Tibial artery (tissue), 4 donors: ENCODE measurements around the gene KIF16B.

Source experiments
- DNase-seq, 2 donors: peaks; one replicate each; pipeline ENCODE4 v3.0.0-alpha.2; 2019
- H3K27ac ChIP-seq, 2 donors: fragments of 200-600 bp; sonication (generic) in 1 of 2; 1 replicate in 1 of 2; 2 replicates in 1 of 2; pipeline ENCODE4 v1.5.1; 2018 to 2019; ENCODE audit warnings: mild to moderate bottlenecking in 1 of 2
- H3K27me3 ChIP-seq, 2 donors: fragments of 200-600 bp; sonication (generic) in 1 of 2; one replicate each; pipeline versions ENCODE4 v1.5.1 to v1.6.0; 2016 to 2019
- H3K36me3 ChIP-seq, 3 donors: fragments of 200-600 bp; sonication (generic) in 2 of 3; one replicate each; pipeline ENCODE4 v1.5.1; 2016 to 2019; ENCODE audit warnings: mild to moderate bottlenecking in 2 of 3
- H3K4me1 ChIP-seq, 4 donors: fragments of 200-600 bp; sonication (generic) in 2 of 4; 1 replicate in 3 of 4; 2 replicates in 1 of 4; pipeline ENCODE4 v1.5.1; 2016 to 2019
- H3K4me3 ChIP-seq, 2 donors: fragments of 200-600 bp; sonication (generic) in 1 of 2; 1 replicate in 1 of 2; 2 replicates in 1 of 2; pipeline ENCODE4 v1.5.1; 2018 to 2019; ENCODE audit warnings: mild to moderate bottlenecking in 2 of 2
- H3K9me3 ChIP-seq, 3 donors: fragments of 200-600 bp; sonication (generic) in 1 of 3; one replicate each; pipeline ENCODE4 v1.5.1; 2016 to 2019
- CTCF ChIP-seq, 2 experiments: fragments of 200-600 bp in 1 of 2; fragments of 450-650 bp in 1 of 2; IDR thresholded peaks; one replicate each; pipeline ENCODE4 v1.5.1; 2017 to 2019; ENCODE audit warnings: antibody characterized with exemption in 2 of 2, mild to moderate bottlenecking in 1 of 2, moderate library complexity in 1 of 2
- intact Hi-C: fragments of 100-400 bp; cut with DNase I; formaldehyde crosslinking; loops from one replicate; pipeline ENCODE4 v1.15.0; 2023; ENCODE audit warnings: low total_unique reads

Gene KIF16B

DNA sequence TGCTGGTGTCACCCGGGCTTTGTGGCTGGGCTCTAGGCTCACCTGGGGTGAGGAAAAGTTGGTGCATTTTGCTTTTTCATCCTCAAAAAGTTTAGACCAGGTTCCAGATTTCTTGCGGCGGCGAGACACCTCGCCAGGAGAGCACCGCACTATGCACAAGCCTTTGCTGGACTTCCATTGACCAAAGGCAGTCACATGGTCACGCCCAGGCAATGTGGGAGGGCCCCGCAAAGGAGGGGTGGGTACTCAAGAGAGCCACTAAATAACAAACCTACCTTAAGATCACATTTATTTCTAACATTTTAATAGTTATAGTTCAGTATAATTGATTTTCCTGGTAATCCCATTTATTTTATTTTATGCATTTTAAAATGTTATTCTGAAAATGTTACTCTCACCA, 3.0 kb upstream of the KIF16B start:
- Histone ChIP-seq H3K4me3 (no peak overlapping the region), H3K27me3 (no peaks in the 10 kb centered on the region), H3K36me3 (no peaks in the 10 kb centered on the region), H3K4me1 (peaks cover 0 to 31% (median 18%) of the 10 kb centered on the region in 4 donors), H3K27ac (no peak overlapping the region), H3K9me3 (no peaks in the 10 kb centered on the region)
- intact Hi-C loops = loop anchor here (5.0 kb wide), 1 partner anchor 156 kb away; the partner anchor contains the start of gene SNRPB2
- DNase-seq = no peak
- no peak for TF ChIP-seq CTCF (IDR thresholded peaks at IDR 0.05)

DNA sequence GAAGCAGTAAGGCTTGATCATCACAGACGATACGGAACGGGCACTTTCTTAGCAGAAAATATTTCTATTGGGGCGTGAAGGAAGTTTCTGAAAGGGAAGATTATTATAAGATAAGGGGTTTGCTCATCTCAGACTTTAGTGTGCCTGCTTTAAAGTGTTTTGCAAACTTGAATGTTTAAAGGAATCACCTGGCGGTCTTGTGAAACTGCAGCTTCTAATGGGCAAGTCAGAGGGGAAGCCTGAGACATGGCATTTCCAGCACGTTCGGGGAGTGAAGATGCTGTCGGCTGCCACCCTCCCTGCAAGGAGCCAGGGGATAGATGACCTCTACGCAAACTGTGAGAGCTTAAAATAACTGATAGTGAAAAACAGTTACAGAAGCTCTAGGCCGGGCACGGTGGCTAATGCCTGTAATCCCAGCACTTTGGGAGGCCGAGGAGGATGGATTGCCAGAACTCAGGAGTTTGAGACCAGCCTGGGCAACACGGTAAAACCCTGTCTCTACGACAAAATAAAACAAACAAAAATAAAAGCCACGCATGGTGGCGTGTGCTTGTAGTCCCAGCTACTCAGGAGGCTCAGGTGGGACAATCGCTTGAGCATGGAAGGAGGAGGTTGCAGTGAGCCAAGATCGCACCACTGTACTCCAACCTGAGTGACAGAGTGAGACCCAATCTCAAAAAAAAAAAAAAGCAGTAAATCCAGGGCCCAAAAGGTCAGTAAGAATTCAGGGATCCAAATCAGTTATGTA, 2.3 kb upstream of the KIF16B start:
- H3K4me3 ChIP-seq = peak overlapping the region; percentile 50 to 66
- H3K27ac ChIP-seq = peak overlapping the region; percentile 50 to 52
- peaks cover 0 to 33% (median 21%) of the 10 kb centered on the region in 4 donors for H3K4me1 ChIP-seq
- no peaks in the 10 kb centered on the region for H3K9me3 ChIP-seq
- intact Hi-C loops = loop anchor here (5.0 kb wide), 1 partner anchor 157 kb away; the partner anchor contains the start of gene SNRPB2
- H3K27me3 ChIP-seq = no peaks in the 10 kb centered on the region
- no peak for TF ChIP-seq CTCF (IDR thresholded peaks at IDR 0.05)
- no peaks in the 10 kb centered on the region for H3K36me3 ChIP-seq
- no peak for DNase-seq

DNA sequence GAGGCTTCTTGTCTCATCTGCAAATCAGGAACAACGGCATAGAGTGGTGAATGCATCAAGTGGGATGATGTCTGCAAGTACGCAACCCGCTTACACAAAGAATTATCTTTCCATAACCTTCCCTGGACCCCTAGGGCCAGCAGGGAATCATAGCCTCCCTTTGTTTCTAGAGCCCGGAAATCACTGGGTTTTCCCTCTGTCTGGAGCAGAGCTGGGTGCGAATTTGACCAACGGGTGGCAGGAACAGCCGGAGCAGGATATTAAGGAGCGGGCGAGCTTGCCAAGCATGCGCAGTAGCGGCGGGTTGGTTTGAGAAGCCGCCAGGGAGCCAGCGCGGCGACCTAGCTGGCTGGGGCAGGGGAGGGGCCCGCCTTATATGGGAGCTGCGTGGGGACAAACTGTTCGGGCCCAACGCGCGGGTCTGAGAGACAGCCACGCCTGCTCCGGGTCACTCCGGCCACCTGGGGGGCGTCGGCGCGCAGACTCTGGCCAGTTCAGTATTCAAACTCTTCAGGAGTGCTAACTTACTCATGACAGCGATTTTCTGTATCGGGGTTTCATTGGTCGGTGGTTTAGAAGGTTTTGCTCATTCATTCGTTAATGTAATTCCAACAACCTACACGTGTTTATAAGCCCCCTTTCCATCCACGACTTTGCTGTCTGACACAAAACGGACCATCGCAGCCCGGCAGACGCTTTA, 1.6 kb upstream of the KIF16B start:
- Histone ChIP-seq H3K27ac (peak overlapping the region; percentile 50 to 52), H3K27me3 (no peaks in the 10 kb centered on the region), H3K4me1 (peaks cover 0 to 33% (median 22%) of the 10 kb centered on the region in 4 donors), H3K9me3 (no peaks in the 10 kb centered on the region), H3K36me3 (no peaks in the 10 kb centered on the region), H3K4me3 (peak overlapping the region; percentile 50 to 66)
- intact Hi-C loops = loop anchor here (5.0 kb wide), 1 partner anchor 157 kb away; the partner anchor contains the start of gene SNRPB2
- DNase-seq = peak; percentile 87 to 94
- TF ChIP-seq CTCF (IDR thresholded peaks at IDR 0.05) = no peak

DNA sequence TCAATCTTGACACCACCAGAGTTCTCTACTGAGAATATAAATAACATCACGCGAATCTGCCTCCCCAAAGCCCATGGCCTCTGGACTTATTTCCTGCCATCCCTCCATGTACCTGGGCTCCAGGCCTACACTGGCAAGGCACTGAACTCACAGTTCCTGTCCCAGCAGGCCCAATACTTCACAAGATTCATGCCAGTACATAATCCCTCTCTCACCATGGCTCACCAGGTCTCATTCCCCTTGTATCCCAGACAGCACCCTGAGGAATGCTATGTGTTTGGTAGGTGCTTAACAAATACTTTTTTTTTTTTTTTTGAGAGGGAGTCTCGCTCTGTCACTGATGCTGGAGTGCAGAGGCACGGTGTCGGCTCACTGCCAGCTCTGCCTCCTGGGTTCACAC, 1.9 kb downstream of the KIF16B start:
- no peak overlapping the region for H3K27ac ChIP-seq
- peaks cover 0 to 33% (median 22%) of the 10 kb centered on the region in 4 donors for H3K4me1 ChIP-seq
- TF ChIP-seq CTCF (IDR thresholded peaks at IDR 0.05) = no peak
- H3K4me3 ChIP-seq = no peak overlapping the region
- no peaks in the 10 kb centered on the region for H3K36me3 ChIP-seq
- intact Hi-C loops = no loop called here
- DNase-seq = no peak
- no peaks in the 10 kb centered on the region for H3K27me3 ChIP-seq
- no peaks in the 10 kb centered on the region for H3K9me3 ChIP-seq

DNA sequence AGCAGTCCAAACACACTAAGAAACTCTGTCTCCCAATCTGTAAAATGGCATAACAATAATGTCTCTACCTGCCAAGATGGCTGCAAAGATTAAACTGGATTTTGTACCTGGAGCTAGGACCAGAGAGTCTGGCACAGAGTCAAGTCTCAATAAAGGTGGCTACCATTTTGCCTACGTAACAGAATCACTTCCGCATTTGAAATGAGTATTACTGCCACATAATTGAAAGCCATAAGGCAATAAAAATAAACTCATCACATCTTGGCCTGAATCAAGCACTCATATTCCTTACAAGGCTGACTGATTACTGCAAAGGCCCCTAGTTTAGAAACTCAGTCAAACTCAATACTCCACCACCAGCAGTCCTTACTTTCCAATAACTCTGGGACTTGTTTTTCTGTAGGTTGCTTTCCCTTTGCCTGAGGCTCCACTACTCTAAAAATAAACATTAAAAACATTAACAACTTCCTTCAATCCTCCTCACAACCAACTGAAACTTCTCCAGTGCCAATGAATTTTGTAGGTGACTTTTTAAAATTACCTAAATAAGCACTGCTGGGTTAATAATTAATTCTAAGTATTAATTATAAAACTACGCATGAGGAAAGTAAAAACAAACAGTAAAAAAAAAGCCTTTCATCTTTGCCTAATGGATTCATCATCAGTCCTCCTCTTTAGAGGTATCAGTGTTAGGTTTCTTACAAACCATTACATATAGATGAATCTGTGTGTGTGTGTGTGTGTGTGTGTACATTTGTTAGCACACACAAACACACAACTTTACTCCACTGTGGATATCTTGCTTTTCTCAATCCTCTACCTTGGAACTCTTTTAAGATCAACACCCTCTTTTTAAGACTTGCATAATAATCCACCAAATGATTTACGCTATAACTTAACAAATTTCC, 3.7 kb downstream of the KIF16B start:
- no peak for TF ChIP-seq CTCF (IDR thresholded peaks at IDR 0.05)
- H3K9me3 ChIP-seq = no peaks in the 10 kb centered on the region
- peaks cover 0 to 25% (median 15%) of the 10 kb centered on the region in 4 donors for H3K4me1 ChIP-seq
- intact Hi-C loops = no loop called here
- DNase-seq = no peak
- no peaks in the 10 kb centered on the region for H3K36me3 ChIP-seq
- no peak overlapping the region for H3K27ac ChIP-seq
- no peaks in the 10 kb centered on the region for H3K27me3 ChIP-seq
- H3K4me3 ChIP-seq = no peak overlapping the region
